WTC11 (cell line): ENCODE data around the gene DYNAP. TPM values are rescaled to one million over a fixed set of nuclear protein-coding genes. Genes with fewer than 3 reads are reported as not detected.

Experiments
- ATAC-seq: fragments of 200-7000 bp; cut with Tn5 transposase; 2 replicates; pipeline ENCODE4 v1.10.0; 2021; ENCODE audit warnings: mild to moderate bottlenecking, moderate library complexity
- CTCF ChIA-PET: fragments of 300-600 bp; sonication (Branson Sonifier 250); formaldehyde crosslinking; loops from one replicate; lab custom pipeline; 2021; ENCODE audit warnings: antibody characterized with exemption; lab: Charles Lee
- POLR2A ChIA-PET: fragments of 350-600 bp; sonication (Branson Sonifier 250); formaldehyde crosslinking; loops from one replicate; lab custom pipeline; 2021; ENCODE audit warnings: antibody characterized with exemption; lab: Charles Lee
- DNase-seq: peaks from one replicate; pipeline ENCODE4 v3.0.0; 2021; ENCODE audit warnings: low spot score
- H3K27ac Mint-ChIP-seq: 2 replicates; pipeline ENCODE4 v1.8.0; 2021; ENCODE audit warnings: mixed read lengths
- H3K27me3 Mint-ChIP-seq: 2 replicates; pipeline ENCODE4 v1.8.0; 2021; ENCODE audit warnings: low read depth, mild to moderate bottlenecking, moderate library complexity, mixed read lengths
- H3K36me3 Mint-ChIP-seq: 2 replicates; pipeline ENCODE4 v1.8.0; 2021; ENCODE audit warnings: mixed read lengths
- H3K4me1 Mint-ChIP-seq: 2 replicates; pipeline ENCODE4 v1.8.0; 2022; ENCODE audit warnings: mixed read lengths
- H3K4me3 Mint-ChIP-seq: 2 replicates; pipeline ENCODE4 v1.8.0; 2021; ENCODE audit warnings: mild to moderate bottlenecking, moderate library complexity, mixed read lengths
- H3K9me3 Mint-ChIP-seq: 2 replicates; pipeline ENCODE4 v1.8.0; 2021; ENCODE audit warnings: mixed read lengths
- AFF4 ChIP-seq: sonication (generic); formaldehyde crosslinking; IDR thresholded peaks from 2 replicates; pipeline ENCODE4 v1.8.1; 2023; ENCODE audit warnings: mild to moderate bottlenecking, missing genetic modification reagents, borderline replicate concordance
- CDX4 ChIP-seq: fragments of 250-450 bp; sonication (Bioruptor Pico); IDR thresholded peaks from 2 replicates; pipeline ENCODE4 v1.9.0; 2021; ENCODE audit warnings: moderate library complexity, mild to moderate bottlenecking, inconsistent platforms, borderline replicate concordance
- CREM ChIP-seq: sonication (generic); formaldehyde crosslinking; IDR thresholded peaks from 2 replicates; pipeline ENCODE4 v1.8.1; 2022; ENCODE audit warnings: mild to moderate bottlenecking, missing genetic modification reagents, moderate library complexity
- CTCF ChIP-seq: fragments of 200-600 bp; IDR thresholded peaks from 2 replicates; pipeline ENCODE4 v1.8.0; 2022; ENCODE audit warnings: antibody characterized with exemption
- E2F1 ChIP-seq: sonication (generic); formaldehyde crosslinking; IDR thresholded peaks from 2 replicates; pipeline ENCODE4 v1.8.0; 2022; ENCODE audit warnings: mild to moderate bottlenecking, missing genetic modification reagents
- E2F5 ChIP-seq: sonication (generic); formaldehyde crosslinking; IDR thresholded peaks from 2 replicates; pipeline ENCODE4 v1.8.1; 2022; ENCODE audit warnings: mild to moderate bottlenecking, moderate library complexity, missing genetic modification reagents
- EMX1 ChIP-seq: fragments of 250-450 bp; sonication (Bioruptor Pico); IDR thresholded peaks from 2 replicates; pipeline ENCODE4 v1.8.0; 2021; ENCODE audit warnings: mild to moderate bottlenecking
- IRF1 ChIP-seq: sonication (generic); formaldehyde crosslinking; IDR thresholded peaks from 2 replicates; pipeline ENCODE4 v1.8.0; 2023; ENCODE audit warnings: missing genetic modification reagents
- OVOL2 ChIP-seq: fragments of 250-450 bp; sonication (Bioruptor Pico); IDR thresholded peaks from 2 replicates; pipeline ENCODE4 v1.9.0; 2021; ENCODE audit warnings: mild to moderate bottlenecking, borderline replicate concordance
- PRDM15 ChIP-seq: sonication (generic); formaldehyde crosslinking; IDR thresholded peaks from 2 replicates; pipeline ENCODE4 v1.8.0; 2022; ENCODE audit warnings: missing genetic modification reagents
- TEAD1 ChIP-seq: sonication (generic); formaldehyde crosslinking; IDR thresholded peaks from 2 replicates; pipeline ENCODE4 v1.8.0; 2022; ENCODE audit warnings: mild to moderate bottlenecking, missing genetic modification reagents
- ZNF317 ChIP-seq: sonication (generic); formaldehyde crosslinking; IDR thresholded peaks from 2 replicates; pipeline ENCODE4 v1.8.1; 2023; ENCODE audit warnings: low read depth, mild to moderate bottlenecking, moderate library complexity, missing genetic modification reagents, borderline replicate concordance
- ZNF512 ChIP-seq: sonication (generic); formaldehyde crosslinking; IDR thresholded peaks from 2 replicates; pipeline ENCODE4 v1.8.1; 2022; ENCODE audit warnings: missing genetic modification reagents, borderline replicate concordance
- total RNA-seq: library from RNA; stranded (reverse); gene quantifications from 3 replicates; pipeline ENCODE4 v1.2.3, GENCODE V29; 2021

DYNAP gene
- total RNA-seq, 1 experiment from 2014 or later = 0.94 TPM

GRCh38 chr18:54557958-54558357, 33.1 kb upstream of the DYNAP start:
- Mint-ChIP-seq H3K4me3 (no peak overlapping the region), H3K27ac (no peak overlapping the region), H3K9me3 (peaks cover 35% of the 10 kb centered on the region), H3K36me3 (peaks cover 33% of the 10 kb centered on the region), H3K4me1 (peaks cover 17% of the 10 kb centered on the region), H3K27me3 (peaks cover 9% of the 10 kb centered on the region)
- no peak for TF ChIP-seq IRF1
- no peak for TF ChIP-seq ZNF317 (CRISPR knock-in tag)
- no peak for TF ChIP-seq E2F1 (CRISPR knock-in tag)
- ATAC-seq (peak; percentile 95), DNase-seq (no peak)
- ChIA-PET CTCF (interaction anchor here (0.5 to 2.7 kb wide), 7 partner anchors 20 to 167 kb away, joined by 3 to 31 read pairs (median 6); no protein-coding TSS in a partner anchor), POLR2A (no interaction called here)

GRCh38 chr18:54558609-54559585, 32.1 kb upstream of the DYNAP start:
- ChIA-PET POLR2A (no interaction called here), CTCF (interaction anchor here (0.5 to 2.7 kb wide), 5 partner anchors 19 to 168 kb away, joined by 3 to 31 read pairs (median 7); no protein-coding TSS in a partner anchor)
- Mint-ChIP-seq H3K9me3 (peaks cover 26% of the 10 kb centered on the region), H3K27ac (no peak overlapping the region), H3K27me3 (peaks cover 9% of the 10 kb centered on the region), H3K4me3 (no peak overlapping the region), H3K36me3 (peaks cover 24% of the 10 kb centered on the region)
- ATAC-seq (peak; percentile 32; the same call in 1 of the 2 replicates), DNase-seq (no peak)
- TF ChIP-seq TEAD1 (CRISPR knock-in tag) (no peak), PRDM15 (CRISPR knock-in tag) (no peak), CDX4 (CRISPR knock-in tag) (no peak), CTCF (peak; percentile 50), EMX1 (CRISPR knock-in tag) (no peak)
- TF ChIP-seq, all 79 proteins: peak for 1
- peaks cover 19% of the 10 kb centered on the region for H3K4me1 Mint-ChIP-seq

DNA sequence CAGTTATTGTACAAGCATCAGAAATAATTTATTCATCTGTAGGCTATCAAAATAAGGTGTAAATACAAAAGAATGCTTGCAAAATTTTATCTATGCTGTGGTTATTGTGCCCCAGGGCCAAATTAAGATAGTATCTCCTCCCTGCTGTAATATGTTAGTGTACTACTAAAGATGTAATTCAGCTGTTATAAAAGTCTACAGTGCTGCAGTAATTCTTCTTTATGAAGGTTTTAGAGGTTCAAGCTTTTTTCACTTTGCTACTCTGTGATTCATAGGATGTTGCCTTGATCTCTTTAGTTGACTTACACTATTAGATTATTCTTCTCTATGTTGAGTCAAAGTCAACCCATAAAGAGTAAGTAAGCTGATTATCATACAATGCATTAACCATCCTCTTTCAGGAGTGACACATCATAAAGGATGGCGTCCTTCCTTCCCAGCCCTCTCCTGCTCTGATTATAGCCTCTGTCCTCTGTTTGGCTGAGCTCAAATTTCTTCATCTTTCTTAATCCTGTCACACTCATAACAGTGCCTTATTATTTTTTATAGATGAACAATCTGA, 29.3 kb upstream of the DYNAP start:
- H3K27ac Mint-ChIP-seq = no peak overlapping the region
- CTCF ChIA-PET = no interaction called here
- TF ChIP-seq AFF4 (CRISPR knock-in tag) = no peak
- TF ChIP-seq ZNF512 (CRISPR knock-in tag) = no peak
- TF ChIP-seq OVOL2 (CRISPR knock-in tag) = no peak
- TF ChIP-seq CREM (CRISPR knock-in tag) = no peak
- no peak for TF ChIP-seq E2F5 (CRISPR knock-in tag)

More for the DNA sequence above, 29.3 kb upstream of the DYNAP start:
- Mint-ChIP-seq H3K36me3 (peaks cover 3% of the 10 kb centered on the region; the same call in 1 of the 2 replicates), H3K4me3 (no peak overlapping the region), H3K4me1 (peaks cover 22% of the 10 kb centered on the region), H3K9me3 (peaks cover 4% of the 10 kb centered on the region; the same call in 1 of the 2 replicates), H3K27me3 (peaks cover 7% of the 10 kb centered on the region)
- POLR2A ChIA-PET = no interaction called here
- ATAC-seq = no peak
- DNase-seq = no peak
